GM23338 (cell line): ENCODE data around the gene CLIP1. TPM values are rescaled to one million over a fixed set of nuclear protein-coding genes. Genes with fewer than 3 reads are reported as not detected.

ENCODE experiments used
- ATAC-seq: fragments of 200-7000 bp; cut with Tn5 transposase; 3 replicates; pipeline ENCODE4 v1.9.1; 2020
- DNase-seq: peaks from one replicate; pipeline ENCODE4 v3.0.0-alpha.2; 2015; ENCODE audit warnings: low spot score
- H2AFZ ChIP-seq: fragments of 200-600 bp; sonication (generic); 2 replicates; pipeline ENCODE4 v1.8.0; 2016; ENCODE audit warnings: antibody characterized with exemption, mild to moderate bottlenecking, moderate library complexity
- H3F3A ChIP-seq: fragments of 200-600 bp; sonication (generic); replicated peaks from 2 replicates; pipeline ENCODE4 v1.8.0; 2017; ENCODE audit warnings: antibody characterized with exemption, mixed run types, low read depth
- H3K27ac ChIP-seq: fragments of 200-600 bp; sonication (generic); 2 replicates; pipeline ENCODE4 v1.6.1; 2016; ENCODE audit warnings: low read depth
- H3K27me3 ChIP-seq: fragments of 200-600 bp; sonication (generic); 2 replicates; pipeline ENCODE4 v1.8.0; 2016; ENCODE audit warnings: mild to moderate bottlenecking, mixed run types, moderate library complexity; ENCODE audit not compliant: insufficient read depth
- H3K36me3 ChIP-seq: fragments of 200-600 bp; sonication (generic); 2 replicates; pipeline ENCODE4 v1.8.0; 2016; ENCODE audit warnings: mild to moderate bottlenecking; ENCODE audit not compliant: insufficient read depth
- H3K4me1 ChIP-seq: fragments of 200-600 bp; sonication (generic); 2 replicates; pipeline ENCODE4 v1.8.0; 2016; ENCODE audit warnings: mild to moderate bottlenecking, moderate library complexity; ENCODE audit not compliant: insufficient read depth
- H3K4me2 ChIP-seq: fragments of 200-600 bp; sonication (generic); 2 replicates; pipeline ENCODE4 v1.7.1; 2017; ENCODE audit warnings: mixed run types
- H3K4me3 ChIP-seq: fragments of 200-600 bp; sonication (generic); 2 replicates; pipeline ENCODE4 v1.6.1; 2016; ENCODE audit warnings: mixed run types
- H3K79me2 ChIP-seq: fragments of 200-600 bp; sonication (generic); replicated peaks from 2 replicates; pipeline ENCODE4 v1.8.0; 2017; ENCODE audit warnings: mild to moderate bottlenecking; ENCODE audit not compliant: insufficient read depth
- H3K9me2 ChIP-seq: fragments of 200-600 bp; sonication (generic); 2 replicates; pipeline ENCODE4 v1.8.0; 2017; ENCODE audit not compliant: insufficient read depth
- H4K20me1 ChIP-seq: fragments of 200-600 bp; sonication (generic); replicated peaks from 2 replicates; pipeline ENCODE4 v1.8.0; 2017; ENCODE audit warnings: mild to moderate bottlenecking; ENCODE audit not compliant: insufficient read depth
- H3K27ac Mint-ChIP-seq: 2 replicates; pipeline ENCODE4 v1.8.0; 2020; ENCODE audit warnings: inconsistent platforms, mild to moderate bottlenecking, moderate library complexity, mixed read lengths
- H3K27me3 Mint-ChIP-seq: 3 replicates; pipeline ENCODE4 v1.8.0; 2022; ENCODE audit warnings: low read depth, mild to moderate bottlenecking, moderate library complexity, mixed read lengths, inconsistent platforms; ENCODE audit not compliant: insufficient read depth, poor library complexity
- H3K36me3 Mint-ChIP-seq: 3 replicates; pipeline ENCODE4 v1.8.0; 2021; ENCODE audit warnings: low read depth, mild to moderate bottlenecking, inconsistent platforms, moderate library complexity, mixed read lengths
- H3K4me1 Mint-ChIP-seq: 3 replicates; pipeline ENCODE4 v1.8.0; 2020; ENCODE audit warnings: mild to moderate bottlenecking, inconsistent platforms, mixed read lengths
- H3K4me3 Mint-ChIP-seq: 3 replicates; pipeline ENCODE4 v1.8.0; 2021; ENCODE audit warnings: moderate library complexity, mild to moderate bottlenecking, inconsistent platforms, mixed read lengths
- H3K9me3 Mint-ChIP-seq: 3 replicates; pipeline ENCODE4 v1.8.0; 2020; ENCODE audit warnings: moderate library complexity, mild to moderate bottlenecking, inconsistent platforms, mixed read lengths
- CREB1 ChIP-seq: fragments of 250-450 bp; sonication (Bioruptor Pico); IDR thresholded peaks from 2 replicates; pipeline ENCODE4 v1.5.0; 2020; ENCODE audit warnings: low read depth, mild to moderate bottlenecking, moderate library complexity
- EZH2 ChIP-seq: fragments of 200-600 bp; sonication (generic); IDR thresholded peaks from one replicate; pipeline ENCODE4 v1.8.0; 2017; ENCODE audit warnings: antibody characterized with exemption, mild to moderate bottlenecking, low read depth; ENCODE audit not compliant: unreplicated experiment
- EZH2phosphoT487 ChIP-seq: fragments of 200-600 bp; sonication (generic); IDR thresholded peaks from one replicate; pipeline ENCODE4 v1.8.1; 2018; ENCODE audit warnings: antibody characterized with exemption; ENCODE audit not compliant: unreplicated experiment
- JUNB ChIP-seq: IDR thresholded peaks from one replicate; pipeline ENCODE4 v1.6.1; 2016; ENCODE audit warnings: antibody characterized with exemption; ENCODE audit not compliant: unreplicated experiment
- NANOG ChIP-seq: IDR thresholded peaks from 2 replicates; pipeline ENCODE4 v1.6.1; 2016; ENCODE audit warnings: antibody characterized with exemption, borderline replicate concordance
- POLR2AphosphoS5 ChIP-seq: IDR thresholded peaks from 2 replicates; pipeline ENCODE4 v1.6.1; 2016; ENCODE audit warnings: antibody characterized with exemption, low read depth
- ZNF114 ChIP-seq: fragments of 250-450 bp; sonication (Bioruptor Pico); IDR thresholded peaks from 2 replicates; pipeline ENCODE4 v1.5.0; 2020; ENCODE audit warnings: mild to moderate bottlenecking, moderate library complexity
- ZNF331 ChIP-seq: fragments of 250-450 bp; sonication (Bioruptor Pico); IDR thresholded peaks from 2 replicates; pipeline ENCODE4 v1.5.0; 2020; ENCODE audit warnings: low read depth, mild to moderate bottlenecking, moderate library complexity
- polyA plus RNA-seq: library from polyadenylated mRNA; unstranded; fragments of >200 nt; fragmentation: Nextera tagmentation; extraction: Ambion mirVana; gene quantifications from 2 replicates; pipeline ENCODE4 v1.2.1, GENCODE V29; 2016
- total RNA-seq: library from RNA; depleted of rRNA; stranded (reverse); fragments of >200 nt; shearing (Covaris generic); gene quantifications from 2 replicates; pipeline ENCODE4 v1.2.3, GENCODE V29; 2014
- TF ChIP-seq, protein P1 (sequence below): IDR thresholded peaks from 2 replicates; pipeline ENCODE4 v1.6.1; 2016; ENCODE audit warnings: antibody characterized with exemption
- TF ChIP-seq, protein P2 (sequence below): IDR thresholded peaks from one replicate; pipeline ENCODE4 v1.6.1; 2018; ENCODE audit warnings: antibody characterized with exemption; ENCODE audit not compliant: unreplicated experiment
- TF ChIP-seq, protein P3 (sequence below), 2 experiments: fragments of 200-600 bp in 1 of 2; sonication (generic) in 1 of 2; conservative IDR thresholded peaks; 2 replicates each; pipeline versions ENCODE4 v1.5.1 to v1.6.1; 2016 to 2017; ENCODE audit warnings: antibody characterized with exemption in 2 of 2, low read depth in 2 of 2, mild to moderate bottlenecking in 2 of 2, moderate library complexity in 1 of 2
- TF ChIP-seq, protein P4 (sequence below): fragments of 250-450 bp; sonication (Bioruptor Pico); IDR thresholded peaks from 2 replicates; pipeline ENCODE4 v1.5.0; 2020; ENCODE audit warnings: mild to moderate bottlenecking, moderate library complexity

Gene CLIP1
- total and polyA plus RNA-seq, 2 experiments from 2014 or later: 11.5 to 21.1 TPM

DNA sequence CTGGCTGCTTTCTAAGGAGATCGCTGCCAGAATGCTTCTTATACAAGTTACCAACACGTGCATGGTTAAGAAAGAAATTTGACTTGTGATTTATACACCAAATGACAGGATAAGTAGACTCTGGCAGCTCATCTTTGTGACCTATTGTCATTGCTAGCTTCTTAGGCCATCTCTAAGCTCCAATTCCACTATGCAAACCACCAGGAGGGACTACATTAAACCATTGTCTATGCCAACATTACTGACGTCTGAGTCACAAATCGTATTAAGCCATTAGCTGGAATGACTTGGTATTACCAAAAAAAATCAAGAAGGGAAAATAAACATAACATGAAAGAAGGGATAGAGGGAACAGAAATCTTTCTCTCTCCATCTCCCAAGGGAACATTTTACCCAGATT lies 140.4 kb downstream of the CLIP1 start (continued):
- TF ChIP-seq, protein P1, sequence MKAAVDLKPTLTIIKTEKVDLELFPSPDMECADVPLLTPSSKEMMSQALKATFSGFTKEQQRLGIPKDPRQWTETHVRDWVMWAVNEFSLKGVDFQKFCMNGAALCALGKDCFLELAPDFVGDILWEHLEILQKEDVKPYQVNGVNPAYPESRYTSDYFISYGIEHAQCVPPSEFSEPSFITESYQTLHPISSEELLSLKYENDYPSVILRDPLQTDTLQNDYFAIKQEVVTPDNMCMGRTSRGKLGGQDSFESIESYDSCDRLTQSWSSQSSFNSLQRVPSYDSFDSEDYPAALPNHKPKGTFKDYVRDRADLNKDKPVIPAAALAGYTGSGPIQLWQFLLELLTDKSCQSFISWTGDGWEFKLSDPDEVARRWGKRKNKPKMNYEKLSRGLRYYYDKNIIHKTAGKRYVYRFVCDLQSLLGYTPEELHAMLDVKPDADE: no peak
- TF ChIP-seq, protein P2, sequence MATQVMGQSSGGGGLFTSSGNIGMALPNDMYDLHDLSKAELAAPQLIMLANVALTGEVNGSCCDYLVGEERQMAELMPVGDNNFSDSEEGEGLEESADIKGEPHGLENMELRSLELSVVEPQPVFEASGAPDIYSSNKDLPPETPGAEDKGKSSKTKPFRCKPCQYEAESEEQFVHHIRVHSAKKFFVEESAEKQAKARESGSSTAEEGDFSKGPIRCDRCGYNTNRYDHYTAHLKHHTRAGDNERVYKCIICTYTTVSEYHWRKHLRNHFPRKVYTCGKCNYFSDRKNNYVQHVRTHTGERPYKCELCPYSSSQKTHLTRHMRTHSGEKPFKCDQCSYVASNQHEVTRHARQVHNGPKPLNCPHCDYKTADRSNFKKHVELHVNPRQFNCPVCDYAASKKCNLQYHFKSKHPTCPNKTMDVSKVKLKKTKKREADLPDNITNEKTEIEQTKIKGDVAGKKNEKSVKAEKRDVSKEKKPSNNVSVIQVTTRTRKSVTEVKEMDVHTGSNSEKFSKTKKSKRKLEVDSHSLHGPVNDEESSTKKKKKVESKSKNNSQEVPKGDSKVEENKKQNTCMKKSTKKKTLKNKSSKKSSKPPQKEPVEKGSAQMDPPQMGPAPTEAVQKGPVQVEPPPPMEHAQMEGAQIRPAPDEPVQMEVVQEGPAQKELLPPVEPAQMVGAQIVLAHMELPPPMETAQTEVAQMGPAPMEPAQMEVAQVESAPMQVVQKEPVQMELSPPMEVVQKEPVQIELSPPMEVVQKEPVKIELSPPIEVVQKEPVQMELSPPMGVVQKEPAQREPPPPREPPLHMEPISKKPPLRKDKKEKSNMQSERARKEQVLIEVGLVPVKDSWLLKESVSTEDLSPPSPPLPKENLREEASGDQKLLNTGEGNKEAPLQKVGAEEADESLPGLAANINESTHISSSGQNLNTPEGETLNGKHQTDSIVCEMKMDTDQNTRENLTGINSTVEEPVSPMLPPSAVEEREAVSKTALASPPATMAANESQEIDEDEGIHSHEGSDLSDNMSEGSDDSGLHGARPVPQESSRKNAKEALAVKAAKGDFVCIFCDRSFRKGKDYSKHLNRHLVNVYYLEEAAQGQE: no peak
- TF ChIP-seq EZH2phosphoT487 (no peak), ZNF114 (CRISPR knock-in tag) (no peak), EZH2 (no peak), JUNB (no peak), POLR2AphosphoS5 (no peak), NANOG (no peak)

DNA sequence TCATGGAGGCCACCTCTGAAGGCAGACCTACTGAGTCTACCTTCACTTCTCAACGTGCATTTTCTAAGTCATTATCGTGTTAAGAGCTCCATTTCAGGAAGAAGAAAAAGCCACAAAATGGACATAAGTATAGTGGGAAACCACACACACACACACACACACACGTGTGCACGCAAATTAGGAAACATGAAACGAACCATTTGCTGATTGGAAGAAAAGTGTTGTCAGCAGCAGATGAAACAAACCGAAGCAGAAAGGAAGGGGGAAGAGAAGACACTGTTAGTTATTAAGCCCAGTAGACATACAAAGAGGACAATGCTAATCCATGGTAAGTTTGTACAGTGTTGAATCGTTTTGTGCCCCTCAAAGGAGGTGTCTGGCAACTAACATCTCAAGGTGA lies 146.2 kb downstream of the CLIP1 start:
- Mint-ChIP-seq H3K36me3 (no peaks in the 10 kb centered on the region), H3K27me3 (no peaks in the 10 kb centered on the region), H3K27ac (no peak overlapping the region), H3K9me3 (no peaks in the 10 kb centered on the region), H3K4me1 (no peaks in the 10 kb centered on the region; the same call in 2 of the 3 replicates), H3K4me3 (no peak overlapping the region)
- Histone ChIP-seq H3K79me2 (no peaks in the 10 kb centered on the region), H3K4me2 (no peak overlapping the region), H3K36me3 (no peaks in the 10 kb centered on the region; the same call in 1 of the 2 replicates), H3K9me2 (no peaks in the 10 kb centered on the region), H4K20me1 (no peaks in the 10 kb centered on the region), H2AFZ (no peak overlapping the region), H3K4me3 (no peak overlapping the region), H3K4me1 (no peaks in the 10 kb centered on the region), H3K27ac (no peak overlapping the region), H3F3A (no peaks in the 10 kb centered on the region), H3K27me3 (no peaks in the 10 kb centered on the region)
- DNase-seq (no peak), ATAC-seq (no peak)
- TF ChIP-seq POLR2AphosphoS5 (no peak), NANOG (no peak), ZNF331 (no peak), CREB1 (CRISPR knock-in tag) (no peak), EZH2phosphoT487 (no peak), JUNB (no peak)
- TF ChIP-seq, protein P3, sequence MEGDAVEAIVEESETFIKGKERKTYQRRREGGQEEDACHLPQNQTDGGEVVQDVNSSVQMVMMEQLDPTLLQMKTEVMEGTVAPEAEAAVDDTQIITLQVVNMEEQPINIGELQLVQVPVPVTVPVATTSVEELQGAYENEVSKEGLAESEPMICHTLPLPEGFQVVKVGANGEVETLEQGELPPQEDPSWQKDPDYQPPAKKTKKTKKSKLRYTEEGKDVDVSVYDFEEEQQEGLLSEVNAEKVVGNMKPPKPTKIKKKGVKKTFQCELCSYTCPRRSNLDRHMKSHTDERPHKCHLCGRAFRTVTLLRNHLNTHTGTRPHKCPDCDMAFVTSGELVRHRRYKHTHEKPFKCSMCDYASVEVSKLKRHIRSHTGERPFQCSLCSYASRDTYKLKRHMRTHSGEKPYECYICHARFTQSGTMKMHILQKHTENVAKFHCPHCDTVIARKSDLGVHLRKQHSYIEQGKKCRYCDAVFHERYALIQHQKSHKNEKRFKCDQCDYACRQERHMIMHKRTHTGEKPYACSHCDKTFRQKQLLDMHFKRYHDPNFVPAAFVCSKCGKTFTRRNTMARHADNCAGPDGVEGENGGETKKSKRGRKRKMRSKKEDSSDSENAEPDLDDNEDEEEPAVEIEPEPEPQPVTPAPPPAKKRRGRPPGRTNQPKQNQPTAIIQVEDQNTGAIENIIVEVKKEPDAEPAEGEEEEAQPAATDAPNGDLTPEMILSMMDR (conservative IDR thresholded peaks at IDR 0.05; ENCODE audit: low read depth in 2 of 2): no peak
- TF ChIP-seq, protein P4, sequence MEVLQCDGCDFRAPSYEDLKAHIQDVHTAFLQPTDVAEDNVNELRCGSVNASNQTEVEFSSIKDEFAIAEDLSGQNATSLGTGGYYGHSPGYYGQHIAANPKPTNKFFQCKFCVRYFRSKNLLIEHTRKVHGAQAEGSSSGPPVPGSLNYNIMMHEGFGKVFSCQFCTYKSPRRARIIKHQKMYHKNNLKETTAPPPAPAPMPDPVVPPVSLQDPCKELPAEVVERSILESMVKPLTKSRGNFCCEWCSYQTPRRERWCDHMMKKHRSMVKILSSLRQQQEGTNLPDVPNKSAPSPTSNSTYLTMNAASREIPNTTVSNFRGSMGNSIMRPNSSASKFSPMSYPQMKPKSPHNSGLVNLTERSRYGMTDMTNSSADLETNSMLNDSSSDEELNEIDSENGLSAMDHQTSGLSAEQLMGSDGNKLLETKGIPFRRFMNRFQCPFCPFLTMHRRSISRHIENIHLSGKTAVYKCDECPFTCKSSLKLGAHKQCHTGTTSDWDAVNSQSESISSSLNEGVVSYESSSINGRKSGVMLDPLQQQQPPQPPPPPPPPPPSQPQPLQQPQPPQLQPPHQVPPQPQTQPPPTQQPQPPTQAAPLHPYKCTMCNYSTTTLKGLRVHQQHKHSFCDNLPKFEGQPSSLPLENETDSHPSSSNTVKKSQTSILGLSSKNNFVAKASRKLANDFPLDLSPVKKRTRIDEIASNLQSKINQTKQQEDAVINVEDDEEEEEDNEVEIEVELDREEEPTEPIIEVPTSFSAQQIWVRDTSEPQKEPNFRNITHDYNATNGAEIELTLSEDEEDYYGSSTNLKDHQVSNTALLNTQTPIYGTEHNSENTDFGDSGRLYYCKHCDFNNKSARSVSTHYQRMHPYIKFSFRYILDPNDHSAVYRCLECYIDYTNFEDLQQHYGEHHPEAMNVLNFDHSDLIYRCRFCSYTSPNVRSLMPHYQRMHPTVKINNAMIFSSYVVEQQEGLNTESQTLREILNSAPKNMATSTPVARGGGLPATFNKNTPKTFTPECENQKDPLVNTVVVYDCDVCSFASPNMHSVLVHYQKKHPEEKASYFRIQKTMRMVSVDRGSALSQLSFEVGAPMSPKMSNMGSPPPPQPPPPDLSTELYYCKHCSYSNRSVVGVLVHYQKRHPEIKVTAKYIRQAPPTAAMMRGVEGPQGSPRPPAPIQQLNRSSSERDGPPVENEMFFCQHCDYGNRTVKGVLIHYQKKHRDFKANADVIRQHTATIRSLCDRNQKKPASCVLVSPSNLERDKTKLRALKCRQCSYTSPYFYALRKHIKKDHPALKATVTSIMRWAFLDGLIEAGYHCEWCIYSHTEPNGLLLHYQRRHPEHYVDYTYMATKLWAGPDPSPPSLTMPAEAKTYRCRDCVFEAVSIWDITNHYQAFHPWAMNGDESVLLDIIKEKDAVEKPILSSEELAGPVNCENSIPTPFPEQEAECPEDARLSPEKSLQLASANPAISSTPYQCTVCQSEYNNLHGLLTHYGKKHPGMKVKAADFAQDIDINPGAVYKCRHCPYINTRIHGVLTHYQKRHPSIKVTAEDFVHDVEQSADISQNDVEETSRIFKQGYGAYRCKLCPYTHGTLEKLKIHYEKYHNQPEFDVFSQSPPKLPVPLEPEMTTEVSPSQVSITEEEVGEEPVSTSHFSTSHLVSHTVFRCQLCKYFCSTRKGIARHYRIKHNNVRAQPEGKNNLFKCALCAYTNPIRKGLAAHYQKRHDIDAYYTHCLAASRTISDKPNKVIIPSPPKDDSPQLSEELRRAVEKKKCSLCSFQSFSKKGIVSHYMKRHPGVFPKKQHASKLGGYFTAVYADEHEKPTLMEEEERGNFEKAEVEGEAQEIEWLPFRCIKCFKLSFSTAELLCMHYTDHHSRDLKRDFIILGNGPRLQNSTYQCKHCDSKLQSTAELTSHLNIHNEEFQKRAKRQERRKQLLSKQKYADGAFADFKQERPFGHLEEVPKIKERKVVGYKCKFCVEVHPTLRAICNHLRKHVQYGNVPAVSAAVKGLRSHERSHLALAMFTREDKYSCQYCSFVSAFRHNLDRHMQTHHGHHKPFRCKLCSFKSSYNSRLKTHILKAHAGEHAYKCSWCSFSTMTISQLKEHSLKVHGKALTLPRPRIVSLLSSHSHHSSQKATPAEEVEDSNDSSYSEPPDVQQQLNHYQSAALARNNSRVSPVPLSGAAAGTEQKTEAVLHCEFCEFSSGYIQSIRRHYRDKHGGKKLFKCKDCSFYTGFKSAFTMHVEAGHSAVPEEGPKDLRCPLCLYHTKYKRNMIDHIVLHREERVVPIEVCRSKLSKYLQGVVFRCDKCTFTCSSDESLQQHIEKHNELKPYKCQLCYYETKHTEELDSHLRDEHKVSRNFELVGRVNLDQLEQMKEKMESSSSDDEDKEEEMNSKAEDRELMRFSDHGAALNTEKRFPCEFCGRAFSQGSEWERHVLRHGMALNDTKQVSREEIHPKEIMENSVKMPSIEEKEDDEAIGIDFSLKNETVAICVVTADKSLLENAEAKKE (CRISPR knock-in tag): no peak
- TF ChIP-seq, protein P1: no peak
